ENCODE results near the gene SH2D3C.

Gene SH2D3C

GRCh38 chr9:127749090-127749787, 29.2 kb downstream of the SH2D3C start:
- Histone ChIP-seq H3K36me3 (ENCODE audit: control insufficient read depth, insufficient read depth, low read length) (peaks cover 3% of the 10 kb centered on the region), H3K4me3 (ENCODE audit: low read length) (no peak overlapping the region), H3K27me3 (ENCODE audit: control insufficient read depth, insufficient read depth, low read length) (no peaks in the 10 kb centered on the region), H3K9ac (ENCODE audit: low read length) (no peak overlapping the region), H3K4me1 (ENCODE audit: control insufficient read depth, insufficient read depth, low read length) (no peaks in the 10 kb centered on the region), H3K27ac (ENCODE audit: low read depth, low read length) (no peak overlapping the region)

GRCh38 chr9:127746959-127747569, 31.4 kb downstream of the SH2D3C start:
- no peaks in the 10 kb centered on the region for H3K27me3 ChIP-seq (ENCODE audit: control insufficient read depth, insufficient read depth, low read length)
- H3K27ac ChIP-seq (ENCODE audit: low read depth, low read length): no peak overlapping the region
- H3K36me3 ChIP-seq (ENCODE audit: control insufficient read depth, insufficient read depth, low read length): peaks cover 3% of the 10 kb centered on the region
- no peaks in the 10 kb centered on the region for H3K4me1 ChIP-seq (ENCODE audit: control insufficient read depth, insufficient read depth, low read length)
- H3K4me3 ChIP-seq (ENCODE audit: low read length): no peak overlapping the region
- H3K9ac ChIP-seq (ENCODE audit: low read length): no peak overlapping the region

GRCh38 chr9:127744398-127745110, 33.9 kb downstream of the SH2D3C start:
- H3K27me3 ChIP-seq (ENCODE audit: control insufficient read depth, insufficient read depth, low read length): peaks cover 4% of the 10 kb centered on the region
- no peak overlapping the region for H3K4me3 ChIP-seq (ENCODE audit: low read length)
- no peaks in the 10 kb centered on the region for H3K36me3 ChIP-seq (ENCODE audit: control insufficient read depth, insufficient read depth, low read length)
- H3K4me1 ChIP-seq (ENCODE audit: control insufficient read depth, insufficient read depth, low read length): no peaks in the 10 kb centered on the region
- no peak overlapping the region for H3K9ac ChIP-seq (ENCODE audit: low read length)
- no peak overlapping the region for H3K27ac ChIP-seq (ENCODE audit: low read depth, low read length)

GRCh38 chr9:127742435-127743088, 35.9 kb downstream of the SH2D3C start:
- Histone ChIP-seq H3K9ac (ENCODE audit: low read length) (no peak overlapping the region), H3K27ac (ENCODE audit: low read depth, low read length) (no peak overlapping the region), H3K4me1 (ENCODE audit: control insufficient read depth, insufficient read depth, low read length) (no peaks in the 10 kb centered on the region), H3K27me3 (ENCODE audit: control insufficient read depth, insufficient read depth, low read length) (peaks cover 4% of the 10 kb centered on the region), H3K4me3 (ENCODE audit: low read length) (peak overlapping the region; percentile 23), H3K36me3 (ENCODE audit: control insufficient read depth, insufficient read depth, low read length) (no peaks in the 10 kb centered on the region)

DNA sequence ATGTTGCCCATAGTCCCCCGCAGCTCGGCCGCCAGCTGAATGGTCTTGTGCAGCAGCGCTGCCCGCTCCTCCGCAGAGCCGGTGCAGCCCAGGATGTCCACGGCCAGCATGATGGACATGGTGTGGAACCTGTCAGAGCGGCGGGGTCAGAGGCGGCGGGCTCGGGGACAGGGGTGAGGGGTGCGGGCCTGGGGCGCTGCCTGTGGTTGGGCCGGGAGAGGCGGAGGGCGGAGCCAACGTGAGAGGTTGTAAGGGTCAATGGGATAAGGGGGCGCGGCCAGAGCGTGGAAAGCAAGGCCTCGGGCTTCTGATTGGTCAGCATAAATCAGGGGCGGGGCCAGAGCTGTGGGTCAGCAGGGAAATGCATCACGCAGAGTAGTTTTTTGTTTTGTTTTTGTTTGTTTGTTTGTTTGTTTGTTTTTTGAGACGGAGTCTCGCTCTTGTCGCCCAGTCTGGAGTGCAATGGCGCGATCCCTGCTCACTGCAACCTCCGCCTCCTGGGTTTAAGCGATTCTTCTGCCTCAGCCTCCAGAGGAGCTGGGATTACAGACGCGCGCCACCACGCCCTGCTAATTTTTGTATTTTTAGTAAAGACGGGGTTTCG, 36.5 kb downstream of the SH2D3C start:
- Histone ChIP-seq H3K4me3 (ENCODE audit: low read length) (no peak overlapping the region), H3K36me3 (ENCODE audit: control insufficient read depth, insufficient read depth, low read length) (no peaks in the 10 kb centered on the region), H3K4me1 (ENCODE audit: control insufficient read depth, insufficient read depth, low read length) (no peaks in the 10 kb centered on the region), H3K27ac (ENCODE audit: low read depth, low read length) (no peak overlapping the region), H3K9ac (ENCODE audit: low read length) (no peak overlapping the region), H3K27me3 (ENCODE audit: control insufficient read depth, insufficient read depth, low read length) (peaks cover 4% of the 10 kb centered on the region)

DNA sequence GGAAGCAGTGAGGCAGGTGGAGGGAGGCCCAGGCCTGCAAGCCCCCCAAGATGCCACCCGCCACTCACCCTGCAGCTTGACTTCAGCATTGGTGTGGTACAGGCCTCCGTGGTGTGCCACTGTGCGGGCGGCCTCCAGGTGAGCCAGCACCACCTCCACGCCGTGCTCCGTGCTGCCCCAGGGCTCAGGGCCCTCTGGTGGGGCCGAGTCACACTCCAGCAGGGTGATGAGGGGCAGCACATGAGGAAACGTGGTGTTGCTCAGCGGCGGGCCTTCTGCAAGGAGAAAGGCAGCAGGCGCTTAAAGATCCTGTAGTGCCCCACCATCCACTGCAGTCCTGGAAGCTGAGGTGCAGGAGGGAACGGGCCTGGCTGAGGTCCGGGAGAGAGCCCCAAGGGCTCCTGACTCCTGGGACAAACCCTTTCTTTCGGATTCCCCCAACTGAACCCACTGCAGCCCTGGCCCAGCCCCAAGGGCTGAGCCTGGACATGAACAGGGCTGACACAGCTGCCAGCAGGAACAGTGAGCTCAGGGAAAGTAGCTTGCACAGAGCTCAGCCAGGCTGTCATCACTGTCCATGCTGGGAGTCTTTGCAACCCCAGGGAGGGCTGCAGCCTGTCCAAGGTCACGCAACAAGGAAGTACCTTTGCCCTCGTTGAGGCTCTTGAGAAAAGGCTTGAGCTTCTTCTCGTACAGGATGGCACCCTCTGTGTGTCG, 38.7 kb downstream of the SH2D3C start:
- Histone ChIP-seq H3K9ac (ENCODE audit: low read length) (no peak overlapping the region), H3K27me3 (ENCODE audit: control insufficient read depth, insufficient read depth, low read length) (peaks cover 4% of the 10 kb centered on the region), H3K36me3 (ENCODE audit: control insufficient read depth, insufficient read depth, low read length) (no peaks in the 10 kb centered on the region), H3K27ac (ENCODE audit: low read depth, low read length) (no peak overlapping the region), H3K4me1 (ENCODE audit: control insufficient read depth, insufficient read depth, low read length) (peaks cover 4% of the 10 kb centered on the region), H3K4me3 (ENCODE audit: low read length) (no peak overlapping the region)

DNA sequence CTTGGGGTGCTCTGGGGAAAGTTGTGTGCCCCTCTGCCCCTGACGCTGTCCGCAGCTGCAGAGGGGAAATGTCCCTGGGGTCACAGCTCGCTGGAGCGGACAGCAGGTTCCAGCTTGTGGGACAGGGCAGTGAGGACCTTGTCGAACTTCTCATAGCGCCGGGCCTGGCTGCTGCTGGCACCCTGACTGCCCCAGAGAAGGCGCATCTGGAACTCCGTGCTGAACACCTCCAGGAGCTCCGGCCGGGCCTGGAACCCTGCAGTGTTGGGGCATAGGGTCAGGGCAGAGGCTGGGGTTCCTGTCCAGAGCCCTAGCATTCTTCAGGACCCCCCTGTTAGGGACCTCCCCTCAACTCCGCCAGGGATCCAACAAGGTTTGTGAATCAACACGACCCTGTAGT, 39.8 kb downstream of the SH2D3C start:
- Histone ChIP-seq H3K9ac (ENCODE audit: low read length) (no peak overlapping the region), H3K36me3 (ENCODE audit: control insufficient read depth, insufficient read depth, low read length) (no peaks in the 10 kb centered on the region)

GRCh38 chr9:127735530-127736185, 42.8 kb downstream of the SH2D3C start:
- H3K9ac ChIP-seq (ENCODE audit: low read length): no peak overlapping the region
- no peaks in the 10 kb centered on the region for H3K36me3 ChIP-seq (ENCODE audit: control insufficient read depth, insufficient read depth, low read length)
- peak overlapping the region; percentile 40 for H3K4me3 ChIP-seq (ENCODE audit: low read length)
- peaks cover 10% of the 10 kb centered on the region for H3K4me1 ChIP-seq (ENCODE audit: control insufficient read depth, insufficient read depth, low read length)
- H3K27ac ChIP-seq (ENCODE audit: low read depth, low read length): peak overlapping the region; percentile 47
- peaks cover 4% of the 10 kb centered on the region for H3K27me3 ChIP-seq (ENCODE audit: control insufficient read depth, insufficient read depth, low read length)

More for the DNA sequence above, 39.8 kb downstream of the SH2D3C start:
- Histone ChIP-seq H3K27ac (ENCODE audit: low read depth, low read length) (no peak overlapping the region), H3K4me3 (ENCODE audit: low read length) (no peak overlapping the region), H3K4me1 (ENCODE audit: control insufficient read depth, insufficient read depth, low read length) (peaks cover 10% of the 10 kb centered on the region), H3K27me3 (ENCODE audit: control insufficient read depth, insufficient read depth, low read length) (peaks cover 4% of the 10 kb centered on the region)

DNA sequence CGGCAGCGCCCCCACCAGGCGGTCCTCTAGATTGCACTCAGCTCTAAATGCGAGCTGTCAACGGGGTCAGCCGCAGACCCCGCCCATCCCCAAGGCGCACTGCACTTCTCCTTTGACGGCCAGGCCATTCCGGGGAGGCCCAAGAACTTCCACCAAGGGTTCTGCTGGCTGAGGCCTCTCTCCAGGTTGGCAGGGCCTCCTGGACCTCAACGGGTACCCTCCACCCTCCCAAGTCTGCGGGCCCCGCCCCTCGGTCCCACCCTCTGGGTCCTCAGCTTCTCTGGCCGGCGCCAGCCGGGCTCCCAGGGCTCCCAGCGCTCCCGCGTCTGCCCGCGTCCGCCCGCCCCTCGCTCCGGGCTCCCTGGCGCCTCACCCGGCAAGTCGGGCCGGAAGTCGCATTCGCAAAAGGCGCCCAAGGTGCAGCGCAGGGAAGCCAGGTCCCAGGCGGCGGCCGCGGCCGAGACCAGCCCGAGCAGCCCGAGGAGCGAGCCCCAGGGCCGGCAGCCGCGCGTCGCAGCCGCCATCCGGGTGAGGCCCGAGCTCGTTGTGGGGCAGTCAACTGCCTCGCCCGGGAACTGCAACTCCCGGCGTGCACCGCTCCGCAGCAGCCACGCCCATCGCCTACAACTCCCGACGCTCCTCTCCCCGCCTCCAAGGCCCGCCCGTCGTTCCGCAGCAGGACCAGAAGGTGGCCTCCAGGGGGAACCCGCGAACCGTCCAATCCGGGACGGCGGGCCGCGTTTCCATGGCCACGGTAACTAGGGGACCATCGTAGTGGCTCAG, 43.5 kb downstream of the SH2D3C start, which contains the start of gene TOR2A:
TOR2A (minus strand) TSS at position 548 of the 783 bp plus-strand sequence; CDS start at position 524, 24 bp downstream.
- Histone ChIP-seq H3K27ac (ENCODE audit: low read depth, low read length) (peak within 1 kb of the TSS; percentile 92), H3K4me1 (ENCODE audit: control insufficient read depth, insufficient read depth, low read length) (peaks cover 10% of the 10 kb centered on the region), H3K27me3 (ENCODE audit: control insufficient read depth, insufficient read depth, low read length) (peaks cover 4% of the 10 kb centered on the region), H3K9ac (ENCODE audit: low read length) (peak within 1 kb of the TSS; percentile 32), H3K36me3 (ENCODE audit: control insufficient read depth, insufficient read depth, low read length) (no peaks in the 10 kb centered on the region), H3K4me3 (ENCODE audit: low read length) (peak within 1 kb of the TSS; percentile 71)

DNA sequence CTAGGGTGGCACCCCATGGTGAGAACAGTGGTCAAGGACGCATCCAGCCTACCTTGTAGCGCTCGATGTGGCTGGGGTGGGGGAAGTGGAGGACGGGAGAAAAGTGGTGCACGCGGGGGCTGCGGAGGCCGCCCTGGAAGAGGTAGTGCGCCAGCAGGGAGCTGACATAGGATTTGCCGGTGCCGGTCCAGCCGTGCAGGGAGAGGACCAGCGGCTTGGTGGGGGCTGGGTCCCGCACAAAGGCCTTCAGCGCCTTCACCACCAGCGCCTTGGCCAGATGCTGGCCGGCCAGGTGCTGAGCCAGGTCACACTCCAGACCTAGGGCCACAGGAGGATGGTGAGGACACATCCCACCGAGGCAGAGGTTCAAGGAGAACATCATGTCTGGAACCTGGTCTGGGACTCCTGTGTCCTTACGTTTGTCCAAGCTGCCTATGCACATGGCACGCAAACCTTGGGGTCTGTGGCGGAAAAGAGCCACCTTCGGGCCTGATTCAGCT, 44.2 kb downstream of the SH2D3C start:
- peaks cover 10% of the 10 kb centered on the region for H3K4me1 ChIP-seq (ENCODE audit: control insufficient read depth, insufficient read depth, low read length)
- H3K9ac ChIP-seq (ENCODE audit: low read length): no peak overlapping the region
- no peaks in the 10 kb centered on the region for H3K36me3 ChIP-seq (ENCODE audit: control insufficient read depth, insufficient read depth, low read length)
- H3K27me3 ChIP-seq (ENCODE audit: control insufficient read depth, insufficient read depth, low read length): no peaks in the 10 kb centered on the region
- H3K27ac ChIP-seq (ENCODE audit: low read depth, low read length): peak overlapping the region; percentile 92
- peak overlapping the region; percentile 71 for H3K4me3 ChIP-seq (ENCODE audit: low read length)

All from rectal smooth muscle tissue (tissue), 1 donor.